PFSK-1 (cell line): ENCODE measurements around the gene ZDHHC20.

ENCODE experiments used
- FOXP2 ChIP-seq: optimal IDR thresholded peaks from 2 replicates; pipeline ENCODE3; 2011; ENCODE audit warnings: borderline replicate concordance, control low read depth, inconsistent platforms; ENCODE audit not compliant: insufficient read depth; ENCODE audit errors: extremely low read length, extremely low read depth
- POLR2AphosphoS5 ChIP-seq: IDR thresholded peaks from 2 replicates; pipeline ENCODE4 v1.6.1; 2012; ENCODE audit warnings: low read depth, mild to moderate bottlenecking, control low read depth, low read length, moderate library complexity
- SIN3A ChIP-seq: IDR thresholded peaks from 2 replicates; pipeline ENCODE4 v1.6.1; 2012; ENCODE audit warnings: mild to moderate bottlenecking, low read length, moderate library complexity, borderline replicate concordance; ENCODE audit not compliant: insufficient read depth
- TAF1 ChIP-seq: IDR thresholded peaks from 2 replicates; pipeline ENCODE4 v1.6.1; 2012; ENCODE audit warnings: low read length, control low read depth, borderline replicate concordance; ENCODE audit not compliant: insufficient read depth
- TF ChIP-seq, protein P1 (sequence below), 2 experiments: IDR thresholded peaks; 2 replicates each; pipeline versions ENCODE4 v1.6.1 to v1.8.0; 2011 to 2012; ENCODE audit warnings: low read depth in 2 of 2, low read length in 2 of 2, control low read depth in 1 of 2, inconsistent platforms in 1 of 2, mild to moderate bottlenecking in 1 of 2, moderate library complexity in 1 of 2; ENCODE audit not compliant: insufficient read depth in 1 of 2

DNA sequence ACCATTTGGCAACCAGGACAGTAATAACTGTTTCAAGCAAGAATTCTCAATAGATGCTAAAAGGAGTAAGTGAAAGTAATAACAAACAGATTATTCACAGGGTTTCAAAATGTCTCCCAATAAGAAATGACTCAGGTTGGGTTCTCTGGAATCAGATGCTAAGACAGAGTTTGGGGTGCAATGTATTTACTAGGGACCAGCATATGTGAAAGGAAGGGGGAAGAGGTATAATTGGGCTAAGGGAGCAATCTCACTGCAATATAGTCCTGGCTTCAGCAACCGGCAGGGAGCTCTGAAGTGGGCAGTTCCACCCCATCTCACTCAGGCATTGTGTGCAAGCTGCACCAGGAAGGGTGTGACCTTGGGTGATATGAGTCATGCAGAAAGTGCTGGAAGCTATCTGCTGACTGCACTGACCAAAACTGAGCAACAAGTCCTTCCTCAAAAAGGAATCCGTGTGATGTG lies 23.4 kb downstream of the ZDHHC20 start:
- no peak for TF ChIP-seq POLR2AphosphoS5
- no peak for TF ChIP-seq SIN3A
- TF ChIP-seq, protein P1, sequence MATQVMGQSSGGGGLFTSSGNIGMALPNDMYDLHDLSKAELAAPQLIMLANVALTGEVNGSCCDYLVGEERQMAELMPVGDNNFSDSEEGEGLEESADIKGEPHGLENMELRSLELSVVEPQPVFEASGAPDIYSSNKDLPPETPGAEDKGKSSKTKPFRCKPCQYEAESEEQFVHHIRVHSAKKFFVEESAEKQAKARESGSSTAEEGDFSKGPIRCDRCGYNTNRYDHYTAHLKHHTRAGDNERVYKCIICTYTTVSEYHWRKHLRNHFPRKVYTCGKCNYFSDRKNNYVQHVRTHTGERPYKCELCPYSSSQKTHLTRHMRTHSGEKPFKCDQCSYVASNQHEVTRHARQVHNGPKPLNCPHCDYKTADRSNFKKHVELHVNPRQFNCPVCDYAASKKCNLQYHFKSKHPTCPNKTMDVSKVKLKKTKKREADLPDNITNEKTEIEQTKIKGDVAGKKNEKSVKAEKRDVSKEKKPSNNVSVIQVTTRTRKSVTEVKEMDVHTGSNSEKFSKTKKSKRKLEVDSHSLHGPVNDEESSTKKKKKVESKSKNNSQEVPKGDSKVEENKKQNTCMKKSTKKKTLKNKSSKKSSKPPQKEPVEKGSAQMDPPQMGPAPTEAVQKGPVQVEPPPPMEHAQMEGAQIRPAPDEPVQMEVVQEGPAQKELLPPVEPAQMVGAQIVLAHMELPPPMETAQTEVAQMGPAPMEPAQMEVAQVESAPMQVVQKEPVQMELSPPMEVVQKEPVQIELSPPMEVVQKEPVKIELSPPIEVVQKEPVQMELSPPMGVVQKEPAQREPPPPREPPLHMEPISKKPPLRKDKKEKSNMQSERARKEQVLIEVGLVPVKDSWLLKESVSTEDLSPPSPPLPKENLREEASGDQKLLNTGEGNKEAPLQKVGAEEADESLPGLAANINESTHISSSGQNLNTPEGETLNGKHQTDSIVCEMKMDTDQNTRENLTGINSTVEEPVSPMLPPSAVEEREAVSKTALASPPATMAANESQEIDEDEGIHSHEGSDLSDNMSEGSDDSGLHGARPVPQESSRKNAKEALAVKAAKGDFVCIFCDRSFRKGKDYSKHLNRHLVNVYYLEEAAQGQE (IDR thresholded peaks at IDR 0.05; ENCODE audit: insufficient read depth in 1 of 2, low read depth in 2 of 2, low read length in 2 of 2), result no peak
- TF ChIP-seq FOXP2, result no peak
- TF ChIP-seq TAF1, result no peak
